Suppressor macrophage treated with lipopolysaccharide for 1 hour (primary cell): ENCODE results near the gene RNF115.
"Not testable (repeated sequence)": the region's sequence is repeated elsewhere in the genome, so short reads cannot be mapped to it uniquely, and the experiment has no call there.

Experiments
- DNase-seq, 3 donors: peaks; one replicate each; pipeline ENCODE4 v3.0.0-alpha.2; 2020 to 2022

Gene RNF115

DNA sequence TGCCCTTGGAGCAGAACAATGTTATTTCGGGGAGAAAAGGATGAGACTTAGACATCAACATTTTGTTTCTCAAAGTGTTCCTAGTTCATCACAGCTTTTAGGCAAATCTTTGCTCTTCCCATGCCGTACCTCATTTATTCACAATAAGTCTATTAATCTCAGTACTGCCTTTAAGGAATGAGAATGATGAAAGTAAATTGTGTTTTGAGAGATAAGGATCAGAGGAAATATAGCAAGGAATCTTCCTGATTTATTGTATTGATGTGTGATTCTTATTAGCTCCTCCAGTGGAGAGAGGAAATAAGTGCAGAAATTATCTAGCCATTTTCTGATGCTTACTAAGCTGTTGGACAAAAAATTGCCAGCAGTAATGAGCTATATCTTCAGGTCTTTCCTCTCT lies 2.1 kb upstream of the RNF115 start:
- DNase-seq = no peak

DNA sequence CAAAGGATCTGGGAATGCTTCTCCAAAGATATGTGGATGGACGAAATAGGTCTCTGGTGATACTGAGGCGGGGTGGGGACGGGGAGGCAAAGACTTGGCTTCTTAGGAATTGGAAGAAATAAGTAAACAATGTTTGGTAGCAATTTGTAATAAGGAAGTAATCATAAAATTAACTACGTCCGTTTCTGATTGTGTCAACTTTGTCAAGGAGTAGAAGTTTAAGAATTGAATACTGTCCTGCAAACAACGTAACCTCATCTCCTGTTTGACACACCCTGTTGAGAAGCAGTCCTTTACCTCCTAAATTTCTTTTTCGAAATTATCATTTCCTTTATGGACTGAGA lies 576 bp upstream of the RNF115 start:
- DNase-seq = no peak

DNA sequence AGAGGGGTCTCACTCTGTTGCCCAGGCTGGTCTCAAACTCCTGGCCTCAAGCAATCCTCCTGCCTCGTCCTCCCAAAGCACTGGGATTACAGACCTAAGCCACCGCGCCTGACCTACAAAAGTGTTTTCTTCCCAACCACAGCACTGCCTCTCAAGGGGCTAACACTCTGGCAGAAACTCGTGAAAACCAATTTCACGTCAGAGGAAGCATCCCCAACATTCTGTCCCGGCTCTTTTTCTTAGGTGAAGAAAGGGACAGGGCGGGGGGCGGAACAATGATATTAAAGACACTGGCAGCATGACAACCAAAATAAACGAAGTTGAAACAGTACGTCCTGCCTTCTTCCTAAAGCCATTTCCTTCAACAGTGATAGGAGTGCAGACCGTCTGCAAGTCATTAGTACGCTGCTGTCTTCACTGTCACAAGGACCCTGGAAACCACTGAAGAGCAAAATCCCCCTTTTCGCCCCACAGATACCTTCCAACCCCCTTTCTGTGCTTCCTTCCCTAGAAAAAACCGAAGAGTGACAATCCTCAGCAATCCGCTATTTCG lies 1.0 kb downstream of the RNF115 start:
- DNase-seq = not testable (repeated sequence)

DNA sequence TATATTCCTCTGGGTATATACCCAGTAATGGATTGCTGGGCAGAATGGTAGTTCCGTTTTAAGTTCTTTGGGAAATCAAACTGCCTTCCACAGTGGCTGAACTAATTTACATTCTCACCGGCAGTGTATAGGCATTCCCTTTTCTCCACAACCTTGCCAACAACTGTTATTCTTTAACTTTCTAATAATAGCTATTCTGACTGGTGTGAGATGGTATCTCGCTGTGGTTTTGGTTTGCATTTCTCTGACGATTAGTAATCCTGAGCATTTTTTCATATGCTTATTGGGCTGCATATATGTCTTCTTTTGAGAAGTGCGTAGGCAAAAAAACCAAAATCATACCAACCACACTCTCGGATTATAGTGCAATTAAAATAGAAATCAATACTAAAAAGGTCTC lies 5.8 kb downstream of the RNF115 start:
- DNase-seq = not testable (repeated sequence)

DNA sequence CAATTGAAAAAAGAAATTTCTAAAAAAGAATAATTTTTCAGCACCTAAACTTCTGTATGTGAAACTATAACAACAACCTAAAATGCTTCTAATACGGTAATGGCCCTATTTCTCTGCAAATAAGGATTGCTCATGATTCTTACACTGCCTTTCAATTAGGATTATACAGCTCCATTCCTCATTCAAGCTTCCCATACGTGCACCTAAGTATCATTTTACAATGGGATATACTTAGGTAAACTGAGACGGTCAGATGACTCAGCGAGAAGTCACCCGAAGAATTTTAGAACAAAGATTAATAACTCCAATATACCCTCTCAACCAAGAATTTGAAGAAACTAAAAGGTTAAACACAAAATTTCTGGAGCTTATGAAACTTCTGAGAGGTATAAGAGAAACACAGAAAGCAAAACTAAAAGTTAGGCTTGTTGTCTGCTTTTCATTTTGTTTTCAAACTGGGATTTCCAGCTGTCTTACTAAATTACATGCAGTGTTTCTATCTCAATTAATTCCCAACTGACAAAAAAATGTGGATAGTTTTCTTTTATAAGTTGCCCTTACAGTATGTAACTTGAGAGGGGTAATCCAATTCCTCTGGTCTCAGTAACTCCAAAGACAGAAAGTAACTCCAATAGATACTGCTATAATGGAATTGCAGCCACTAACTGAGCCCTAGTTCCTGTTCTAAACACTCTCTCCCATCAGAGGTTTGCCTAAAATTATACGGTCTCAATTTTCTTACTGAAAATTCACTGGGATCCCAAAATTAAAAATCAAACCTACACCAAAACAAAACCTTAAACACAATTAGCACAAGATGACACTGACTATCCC lies 10.7 kb downstream of the RNF115 start:
- DNase-seq = not testable (repeated sequence)

DNA sequence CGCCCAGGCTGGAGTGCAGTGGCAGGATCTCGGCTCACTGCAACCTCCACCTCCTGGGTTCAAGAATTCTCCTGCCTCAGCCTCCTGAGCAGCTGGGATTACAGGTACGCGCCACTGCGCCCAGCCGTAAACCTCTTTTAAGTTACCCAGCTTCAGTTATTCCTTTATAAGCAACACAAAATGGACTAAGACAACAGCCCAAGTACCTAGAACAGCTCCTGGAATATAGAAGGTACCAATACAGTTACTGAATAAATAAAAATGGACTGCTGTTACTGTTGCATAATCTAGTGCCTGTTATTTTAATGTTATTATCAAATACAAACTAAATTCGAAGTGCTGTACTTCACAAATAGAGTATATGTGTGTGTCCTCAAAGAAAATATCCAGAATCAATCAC lies 17.1 kb downstream of the RNF115 start:
- DNase-seq = no peak

DNA sequence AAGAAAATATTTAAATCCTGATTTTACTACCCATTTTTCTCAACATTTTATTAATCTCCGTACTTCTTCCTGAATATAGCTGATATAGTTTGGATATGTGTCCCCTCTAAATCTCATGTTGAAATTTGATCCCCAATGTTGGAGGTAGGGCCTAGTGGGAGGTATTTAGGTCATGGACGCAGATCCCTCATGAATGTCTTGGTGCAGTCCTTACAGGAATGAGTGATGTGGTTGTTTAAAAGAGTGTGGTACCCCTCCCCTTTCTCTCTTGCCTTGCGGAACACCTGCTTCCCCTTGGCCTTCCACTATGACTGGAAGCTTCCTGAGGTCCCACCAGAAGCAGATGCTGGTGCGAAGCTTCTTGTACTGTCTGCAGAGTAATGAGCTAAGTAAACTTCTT lies 17.5 kb downstream of the RNF115 start:
- DNase-seq = no peak

DNA sequence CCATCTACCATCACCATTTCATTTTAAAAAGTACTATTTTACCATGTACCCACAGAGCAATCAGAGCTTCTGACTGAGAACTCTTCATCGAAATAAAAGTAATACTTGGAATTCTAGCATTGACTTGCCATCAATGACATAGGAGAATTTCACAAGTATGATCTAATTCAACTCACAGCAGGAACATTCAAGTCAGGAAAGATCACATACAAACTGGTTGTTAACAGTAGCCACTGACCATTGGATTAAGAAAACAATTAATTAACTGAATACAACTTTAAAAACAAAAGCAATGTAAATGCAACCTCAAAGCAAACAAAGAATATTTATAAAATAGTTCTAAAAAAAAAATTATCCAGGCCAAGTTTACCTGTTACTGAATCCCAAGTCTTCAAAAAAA lies 18.8 kb downstream of the RNF115 start:
- DNase-seq = no peak

DNA sequence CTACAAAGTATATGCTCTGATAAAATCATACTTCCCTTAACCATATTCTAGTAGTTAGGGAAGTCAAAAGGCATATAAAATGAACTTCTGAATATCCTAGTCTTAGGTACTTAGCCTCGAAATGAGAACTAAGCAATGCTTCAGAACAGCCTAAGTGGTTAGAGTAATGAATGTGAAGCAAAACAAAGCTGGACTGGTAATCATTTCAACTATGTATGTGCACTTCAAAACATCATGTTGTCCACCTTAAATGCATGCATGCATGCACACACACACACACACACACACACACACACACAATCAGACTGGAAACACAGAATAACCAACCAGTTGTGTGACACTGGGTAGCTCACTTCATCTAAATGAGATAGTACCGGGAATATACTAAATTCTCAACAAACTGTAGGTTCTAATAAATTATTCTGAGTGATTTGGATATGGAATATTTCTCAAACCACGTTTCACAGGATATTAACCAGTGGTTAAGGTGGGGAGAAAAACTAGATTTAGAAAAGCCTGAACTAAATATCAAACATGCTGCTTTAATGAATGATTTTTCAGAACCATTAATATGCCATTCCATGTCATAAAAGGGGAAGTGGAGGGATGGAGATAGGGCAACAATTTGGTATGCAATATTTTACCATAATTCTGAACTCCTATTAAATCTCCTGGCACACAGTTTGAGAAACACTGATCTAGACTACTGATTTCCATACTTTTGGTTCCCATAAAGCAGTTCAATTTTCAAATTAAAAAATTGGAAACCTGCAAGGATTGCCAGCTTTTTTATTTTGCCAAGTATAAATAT lies 19.5 kb downstream of the RNF115 start:
- DNase-seq = no peak

DNA sequence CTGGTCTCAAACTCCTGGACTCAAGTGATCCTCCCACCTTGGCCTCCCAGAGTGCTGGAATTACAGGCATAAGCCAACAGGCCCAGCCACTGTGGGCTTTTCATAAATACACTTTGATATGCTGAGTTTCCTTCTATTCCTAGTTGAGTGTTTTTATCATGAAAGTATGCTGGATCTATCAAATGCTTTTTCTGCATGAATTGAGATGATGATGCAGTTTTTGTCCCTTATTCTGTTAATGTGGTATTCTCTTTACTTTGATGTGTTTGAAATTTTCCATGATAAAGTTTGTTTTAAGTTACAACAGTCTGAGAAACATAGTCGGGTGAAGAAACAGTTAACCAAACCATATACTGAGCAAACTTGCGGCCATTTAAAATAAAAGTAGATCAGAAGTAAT lies 24.1 kb downstream of the RNF115 start:
- no peak for DNase-seq

DNA sequence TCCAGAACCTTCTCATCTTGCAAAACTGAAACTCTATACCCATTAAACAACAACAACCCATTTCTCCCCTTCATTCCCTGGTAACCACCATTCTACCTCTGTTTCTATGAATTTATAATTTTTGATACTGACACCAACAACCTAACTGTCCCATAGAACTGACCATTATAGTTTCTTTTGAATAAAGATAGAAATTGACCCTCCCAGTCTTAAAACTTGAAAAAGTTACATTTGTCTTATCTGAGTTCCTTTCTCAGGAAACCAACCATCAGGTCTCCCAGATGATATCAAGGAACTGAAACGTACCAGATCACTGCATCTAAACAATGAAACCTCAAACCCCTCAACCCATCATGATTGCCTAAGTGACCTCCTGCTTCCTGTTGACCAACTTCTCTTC lies 27.1 kb downstream of the RNF115 start:
- no peak for DNase-seq

DNA sequence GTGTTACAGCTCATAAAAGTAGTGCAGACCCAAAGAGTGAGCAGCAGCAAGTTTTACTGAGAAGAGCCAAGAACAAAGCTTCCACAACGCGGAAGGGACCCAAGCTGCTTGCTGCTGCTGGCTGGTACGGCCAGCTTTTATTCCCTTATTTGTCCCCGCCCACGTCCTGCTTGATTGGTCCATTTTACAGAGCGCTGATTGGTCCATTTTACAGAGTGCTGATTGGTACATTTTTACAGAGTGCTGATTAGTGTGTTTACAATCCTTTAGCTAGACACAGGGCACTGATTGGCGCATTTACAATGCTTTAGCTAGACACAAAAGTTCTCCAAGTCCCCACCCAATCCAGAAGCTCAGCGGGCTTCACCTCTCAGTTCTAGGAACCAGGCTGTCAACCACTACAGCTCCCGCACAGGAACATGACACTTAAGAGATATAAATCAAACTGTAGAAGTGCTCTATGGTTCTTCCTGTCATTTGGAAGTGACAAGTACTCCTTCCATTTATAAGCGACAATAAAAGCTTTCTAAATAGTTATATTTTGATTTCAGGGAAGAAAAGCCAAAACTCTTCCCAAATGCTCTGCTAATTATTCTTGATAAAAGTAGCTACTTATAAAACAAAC lies 28.5 kb downstream of the RNF115 start:
- no peak for DNase-seq

DNA sequence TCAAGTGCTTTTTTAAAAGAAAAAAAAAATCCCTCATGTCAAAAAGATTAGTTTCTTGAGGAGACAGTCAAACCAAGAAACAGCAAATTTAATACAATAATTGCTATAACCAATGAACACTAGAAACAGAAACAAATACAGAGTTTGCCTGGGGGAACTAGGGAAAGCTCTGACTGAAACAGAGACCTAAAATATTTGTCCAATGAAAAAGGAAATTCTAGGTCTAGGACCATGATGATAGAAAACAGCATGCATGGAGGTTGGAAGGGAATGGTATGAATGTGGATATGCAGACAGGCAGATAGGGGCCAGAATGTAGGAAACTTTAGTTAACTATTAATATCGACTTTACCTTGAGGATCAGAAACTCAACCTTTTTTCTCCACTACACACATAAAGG lies 31.4 kb downstream of the RNF115 start:
- no peak for DNase-seq

DNA sequence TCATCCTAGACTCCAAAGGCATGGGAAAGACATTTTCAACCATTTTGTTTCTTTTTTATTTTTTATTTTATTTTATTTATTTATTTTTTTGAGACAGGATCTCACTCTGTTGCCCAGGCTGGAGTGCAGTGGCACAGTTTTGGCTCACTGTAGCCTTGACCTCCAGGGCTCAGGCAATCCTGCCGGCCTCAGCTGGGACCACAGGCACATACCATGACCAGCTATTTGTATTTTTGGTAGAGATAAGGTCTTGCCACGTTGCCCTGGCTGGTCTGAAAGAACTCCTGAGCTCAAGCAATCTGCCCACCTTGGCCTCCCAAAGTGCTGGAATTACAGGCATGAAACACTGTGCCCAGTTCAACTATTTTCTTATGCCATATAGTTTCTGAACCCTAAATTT lies 32.0 kb downstream of the RNF115 start:
- DNase-seq = not testable (repeated sequence)

DNA sequence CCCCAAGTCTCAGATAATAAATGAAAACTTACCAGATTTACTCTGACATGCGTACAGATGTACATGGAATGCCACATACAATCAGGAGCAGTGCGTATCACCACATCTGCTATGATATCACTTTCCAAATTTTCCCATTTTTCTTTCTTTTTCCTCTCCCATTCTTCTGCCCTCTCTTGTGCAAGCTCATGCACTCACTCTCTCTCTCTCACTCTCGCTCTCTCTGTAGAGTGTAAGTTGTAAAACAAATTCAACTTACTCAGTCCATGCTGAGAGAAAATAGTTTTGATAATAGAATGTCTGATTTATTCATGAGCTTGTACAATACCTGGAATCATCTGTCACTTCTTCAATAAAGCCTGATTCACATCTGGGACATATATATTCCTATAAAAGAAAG lies 35.3 kb downstream of the RNF115 start:
- DNase-seq = no peak

DNA sequence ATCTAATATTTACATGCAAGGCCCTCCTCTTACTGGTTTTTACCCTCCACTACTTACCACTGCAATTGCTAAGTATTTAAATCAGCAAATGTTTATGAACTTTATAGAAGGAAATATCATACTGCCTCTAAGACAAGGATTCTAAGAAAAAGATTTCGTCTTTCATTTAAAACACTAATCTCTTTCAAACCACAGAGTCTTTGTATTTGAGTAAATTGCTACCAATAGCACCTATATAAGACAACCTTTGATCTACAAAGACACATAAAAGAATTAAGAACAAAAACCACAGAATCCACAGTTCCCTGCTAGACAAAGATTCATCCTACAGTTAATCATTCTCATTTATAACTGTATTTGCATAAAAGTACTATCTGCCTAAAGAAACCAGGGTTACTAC lies 37.6 kb downstream of the RNF115 start:
- DNase-seq = no peak

DNA sequence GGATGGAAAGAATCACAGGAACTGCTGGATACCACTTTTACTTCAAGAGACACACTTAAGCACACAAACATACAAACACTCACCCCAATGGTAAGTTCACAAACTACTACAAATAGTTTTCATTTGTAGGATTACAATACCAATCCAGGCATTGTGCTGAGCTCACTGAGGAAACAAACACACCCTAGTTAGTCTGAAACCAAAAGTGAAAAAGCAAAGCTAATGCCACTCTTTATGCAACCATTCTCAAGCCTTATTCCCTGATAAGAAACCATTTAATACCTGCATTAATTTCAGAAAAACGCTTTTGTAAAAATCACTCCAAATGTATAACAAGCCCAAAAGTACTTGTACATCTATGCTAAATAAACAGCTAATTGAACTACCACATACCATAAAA lies 38.3 kb downstream of the RNF115 start:
- no peak for DNase-seq

DNA sequence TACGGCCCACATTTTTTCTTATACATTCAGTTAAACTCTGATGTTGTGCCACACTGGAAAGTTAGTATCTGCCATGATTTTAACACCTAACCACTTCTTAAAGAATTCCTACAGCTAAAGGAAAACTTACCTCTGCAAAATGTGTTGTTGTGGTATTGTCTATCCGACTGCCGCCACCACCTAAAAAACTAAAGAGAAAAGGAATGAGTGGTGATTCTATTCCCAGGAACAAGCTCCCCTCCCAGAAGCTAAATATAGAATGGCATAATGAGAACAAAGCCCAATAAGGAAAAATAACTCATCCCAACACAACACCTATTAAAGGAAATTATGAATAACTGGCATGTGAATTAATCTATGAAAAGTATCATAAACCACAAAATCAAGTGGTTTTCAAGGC lies 39.5 kb downstream of the RNF115 start:
- DNase-seq = no peak

DNA sequence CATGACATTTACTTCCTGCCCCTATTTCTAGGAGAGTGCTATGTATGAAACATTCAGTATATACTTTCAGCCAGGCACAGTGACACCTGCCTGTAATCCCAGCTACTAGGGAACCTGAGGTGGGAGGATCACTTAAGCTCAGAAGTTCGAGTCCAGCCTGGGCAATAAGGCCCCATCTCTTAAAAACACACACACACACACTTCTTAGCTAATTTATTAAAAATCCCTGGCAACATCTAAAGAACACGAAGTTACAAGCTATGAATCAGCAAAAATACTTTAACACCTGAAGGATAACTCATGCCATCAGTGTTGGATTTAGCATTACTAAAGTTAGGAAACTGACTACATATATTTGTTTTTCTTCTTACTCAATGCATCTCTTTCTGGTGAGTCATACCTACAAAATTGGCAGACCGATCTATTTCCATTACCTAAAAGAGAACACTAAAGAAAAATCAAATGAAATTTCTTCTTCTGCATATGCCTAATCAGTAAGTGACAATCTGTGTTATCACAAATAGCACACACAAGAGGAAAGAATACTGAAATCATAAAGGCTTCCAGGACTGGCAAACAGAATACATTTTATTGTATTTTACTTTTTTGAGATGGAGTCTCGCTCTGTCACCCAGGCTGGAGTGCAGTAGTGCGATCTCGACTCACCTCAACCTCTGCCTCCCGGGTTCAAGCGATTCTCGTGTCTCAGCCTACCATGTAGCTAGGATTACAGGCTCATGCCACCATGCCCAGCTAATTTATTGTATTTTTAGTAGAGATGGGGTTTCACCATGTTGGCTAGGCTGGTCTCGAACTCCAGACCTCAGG lies 41.4 kb downstream of the RNF115 start:
- no peak for DNase-seq

DNA sequence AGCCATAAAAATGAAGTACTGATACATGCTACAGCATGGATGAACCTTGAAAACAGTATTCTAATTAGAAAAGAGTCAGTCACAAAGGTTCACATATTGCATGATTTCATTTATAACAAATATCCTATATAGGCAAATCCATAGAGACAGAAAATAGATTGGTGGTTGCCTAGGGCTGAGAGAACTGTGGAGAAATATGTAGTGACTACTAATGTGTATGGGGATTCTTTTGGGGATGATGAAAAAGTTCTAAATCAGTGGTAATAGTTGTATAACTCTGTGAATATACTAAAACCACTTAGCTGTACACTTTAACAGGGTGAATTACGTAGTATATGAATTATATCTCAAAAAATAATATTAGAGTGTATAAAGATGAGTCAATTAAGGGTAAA lies 45.8 kb downstream of the RNF115 start:
- no peak for DNase-seq

DNA sequence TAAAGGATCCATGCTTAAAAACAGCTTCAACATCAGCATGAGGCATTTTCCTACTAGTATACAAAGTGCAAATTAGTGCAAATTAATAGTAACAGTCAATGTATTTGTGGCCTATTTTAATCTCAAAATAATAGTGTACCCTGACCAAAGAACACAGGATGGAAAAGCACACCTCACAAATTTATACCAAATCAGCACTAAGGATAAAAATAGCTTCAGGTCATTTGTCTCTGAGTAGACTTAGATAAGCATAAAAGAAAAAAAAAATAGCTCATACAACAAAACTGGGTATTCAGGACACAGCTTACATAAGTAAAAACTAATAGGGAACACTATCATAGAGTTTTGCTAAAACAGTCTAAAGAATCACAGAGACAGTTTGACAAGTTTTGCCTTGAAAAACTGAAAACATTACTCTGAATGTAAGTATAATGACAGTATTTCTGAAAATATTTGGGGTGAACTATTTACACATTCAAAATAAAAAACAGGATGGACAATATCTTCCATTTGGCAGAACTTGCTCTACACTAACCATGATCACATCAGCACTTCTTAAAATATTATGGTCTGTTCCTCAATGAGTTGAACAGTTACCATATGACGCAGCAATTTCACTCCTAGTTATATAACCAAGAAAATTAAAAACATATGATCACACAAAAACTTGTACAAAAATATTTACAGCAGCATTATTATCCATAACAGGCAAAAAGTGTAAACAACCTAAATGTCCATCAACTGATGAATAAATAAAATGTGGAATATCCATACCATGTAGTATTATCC lies 46.3 kb downstream of the RNF115 start:
- no peak for DNase-seq

DNA sequence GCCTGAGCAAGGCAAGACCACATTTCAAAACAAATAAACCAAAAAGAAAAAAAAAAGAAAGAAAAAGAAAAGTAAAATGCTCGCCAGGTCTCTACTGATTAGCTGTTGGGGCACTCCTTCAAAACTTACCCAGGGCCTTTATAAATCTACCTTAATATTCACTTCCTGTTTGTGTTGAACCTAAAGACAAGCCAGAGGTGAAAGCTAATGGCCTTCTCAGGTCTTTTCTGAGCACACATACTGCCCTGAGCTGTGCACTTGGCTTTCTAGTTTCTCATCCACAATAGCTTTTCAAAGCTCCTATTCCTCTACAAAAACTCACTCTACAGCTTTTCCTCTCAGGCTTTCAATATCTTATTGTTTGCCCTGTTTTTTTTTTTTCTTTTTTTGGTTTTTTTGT lies 50.5 kb downstream of the RNF115 start:
- DNase-seq = no peak
